Retinal pigment epithelial cell (primary cell): Measurements from ENCODE around the gene APP.

Source experiments
- DNase-seq: peaks from one replicate; pipeline ENCODE4 v3.0.0-alpha.2; 2010; ENCODE audit warnings: low read depth
- H3K4me3 ChIP-seq: 2 replicates; pipeline ENCODE4 v1.5.1; 2011; ENCODE audit warnings: mild to moderate bottlenecking, low read length, control low read depth, moderate library complexity
- TF ChIP-seq, protein P1 (sequence below): conservative IDR thresholded peaks from 2 replicates; pipeline ENCODE4 v1.5.1; 2011; ENCODE audit warnings: low read depth, low read length, control low read depth, inconsistent platforms

The APP gene

DNA sequence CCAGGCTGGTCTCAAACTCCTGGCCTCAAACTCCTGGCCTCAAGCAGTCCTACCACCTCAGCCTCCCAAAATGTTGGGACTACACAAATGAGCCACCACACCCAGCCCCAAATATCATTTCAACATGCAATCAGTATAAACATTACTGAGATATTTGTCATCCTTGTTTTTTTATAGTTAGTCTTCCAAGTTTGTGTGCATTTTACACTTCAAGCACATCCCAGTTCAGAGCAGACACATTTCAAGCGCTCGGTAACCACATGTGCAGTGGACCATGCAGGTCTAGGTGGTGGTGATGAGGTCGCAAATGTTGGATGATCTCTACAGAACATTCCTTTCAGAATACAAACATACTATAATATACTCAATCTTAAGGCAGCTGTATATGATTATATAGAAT, 23.8 kb upstream of the APP start:
- TF ChIP-seq, protein P1, sequence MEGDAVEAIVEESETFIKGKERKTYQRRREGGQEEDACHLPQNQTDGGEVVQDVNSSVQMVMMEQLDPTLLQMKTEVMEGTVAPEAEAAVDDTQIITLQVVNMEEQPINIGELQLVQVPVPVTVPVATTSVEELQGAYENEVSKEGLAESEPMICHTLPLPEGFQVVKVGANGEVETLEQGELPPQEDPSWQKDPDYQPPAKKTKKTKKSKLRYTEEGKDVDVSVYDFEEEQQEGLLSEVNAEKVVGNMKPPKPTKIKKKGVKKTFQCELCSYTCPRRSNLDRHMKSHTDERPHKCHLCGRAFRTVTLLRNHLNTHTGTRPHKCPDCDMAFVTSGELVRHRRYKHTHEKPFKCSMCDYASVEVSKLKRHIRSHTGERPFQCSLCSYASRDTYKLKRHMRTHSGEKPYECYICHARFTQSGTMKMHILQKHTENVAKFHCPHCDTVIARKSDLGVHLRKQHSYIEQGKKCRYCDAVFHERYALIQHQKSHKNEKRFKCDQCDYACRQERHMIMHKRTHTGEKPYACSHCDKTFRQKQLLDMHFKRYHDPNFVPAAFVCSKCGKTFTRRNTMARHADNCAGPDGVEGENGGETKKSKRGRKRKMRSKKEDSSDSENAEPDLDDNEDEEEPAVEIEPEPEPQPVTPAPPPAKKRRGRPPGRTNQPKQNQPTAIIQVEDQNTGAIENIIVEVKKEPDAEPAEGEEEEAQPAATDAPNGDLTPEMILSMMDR, result no peak
- no peak overlapping the region for H3K4me3 ChIP-seq
- DNase-seq, result no peak

GRCh38 chr21:26191609-26192008, 21.0 kb upstream of the APP start:
- TF ChIP-seq, protein P1, result no peak
- no peak for DNase-seq
- no peak overlapping the region for H3K4me3 ChIP-seq

DNA sequence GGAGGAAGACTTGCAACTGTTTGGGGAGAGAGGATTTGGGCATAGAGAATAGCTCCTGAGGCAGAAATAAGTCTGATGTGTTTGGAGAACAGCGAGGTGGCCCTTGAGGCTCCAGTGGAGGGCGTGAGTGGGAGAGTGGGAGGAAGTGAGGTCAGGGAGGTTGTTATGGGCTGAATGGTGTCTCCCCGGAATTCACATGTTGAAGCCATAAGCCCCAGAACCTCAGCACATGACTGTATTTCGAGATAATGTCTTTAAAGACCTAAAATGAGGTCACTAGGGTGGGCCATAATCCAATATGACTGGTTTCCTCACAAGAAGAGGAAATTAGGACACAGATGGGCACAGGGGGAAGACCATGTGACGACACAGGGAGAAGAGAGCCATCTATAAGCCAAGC, 17.9 kb upstream of the APP start:
- no peak for DNase-seq
- TF ChIP-seq, protein P1, result no peak
- H3K4me3 ChIP-seq, result no peak overlapping the region

- no peak for DNase-seq
- TF ChIP-seq, protein P1, result no peak
- no peak overlapping the region for H3K4me3 ChIP-seq
These were observed 14.9 kb upstream of the APP start for GRCh38 chr21:26185446-26185845.

GRCh38 chr21:26185021-26185420, 14.5 kb upstream of the APP start:
- TF ChIP-seq, protein P1, result no peak
- H3K4me3 ChIP-seq, result no peak overlapping the region
- DNase-seq, result no peak

DNA sequence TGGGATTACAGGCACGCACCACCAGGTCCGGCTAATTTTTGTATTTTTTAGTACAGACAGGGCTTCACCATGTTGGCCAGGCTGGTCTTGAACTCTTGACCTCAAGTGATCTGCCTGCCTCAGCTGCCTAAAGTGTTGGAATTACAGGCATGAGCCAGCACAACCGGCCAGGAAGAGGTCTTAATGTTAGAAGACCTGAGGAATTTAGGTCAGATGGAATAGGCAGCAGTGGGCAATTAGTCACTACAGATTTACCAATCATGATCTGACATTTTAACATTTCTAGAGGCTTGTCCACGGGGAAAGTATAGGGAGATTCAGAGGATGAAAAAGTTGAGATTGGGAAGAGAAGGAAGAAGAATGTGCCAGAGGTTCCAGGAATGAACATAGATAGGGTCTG, 8.9 kb upstream of the APP start:
- TF ChIP-seq, protein P1, result no peak
- no peak overlapping the region for H3K4me3 ChIP-seq
- DNase-seq, result no peak

- no peak for DNase-seq
- no peak overlapping the region for H3K4me3 ChIP-seq
- TF ChIP-seq, protein P1, result no peak
These were observed 7.3 kb upstream of the APP start for GRCh38 chr21:26177746-26178426.
